H9 (cell line): ENCODE measurements around the gene GFRA1. TPM values are rescaled to one million over a fixed set of nuclear protein-coding genes. Genes with fewer than 3 reads are reported as not detected.

Experiments
- DNase-seq: peaks from one replicate; pipeline ENCODE4 v3.0.0-alpha.2; 2017
- H2AFZ ChIP-seq: one replicate; pipeline ENCODE4 v1.6.1; 2013; ENCODE audit warnings: mild to moderate bottlenecking, low read length, control low read depth, moderate library complexity
- H2AK5ac ChIP-seq: 2 replicates; pipeline ENCODE4 v1.6.1; 2013; ENCODE audit warnings: low read length, control low read depth, mixed read lengths; ENCODE audit not compliant: insufficient read length
- H2BK120ac ChIP-seq: one replicate; pipeline ENCODE4 v1.6.1; 2013; ENCODE audit warnings: low read depth, mild to moderate bottlenecking, low read length, control low read depth, inconsistent platforms; ENCODE audit not compliant: poor library complexity, severe bottlenecking
- H2BK12ac ChIP-seq: 2 replicates; pipeline ENCODE4 v1.6.1; 2013; ENCODE audit warnings: low read length, control low read depth, mixed read lengths, low read depth; ENCODE audit not compliant: insufficient read length
- H2BK15ac ChIP-seq: 2 replicates; pipeline ENCODE4 v1.6.1; 2013; ENCODE audit warnings: low read depth, low read length, control low read depth
- H2BK20ac ChIP-seq: one replicate; pipeline ENCODE4 v1.6.1; 2013; ENCODE audit warnings: low read depth, mild to moderate bottlenecking, low read length, control low read depth, inconsistent platforms; ENCODE audit not compliant: poor library complexity, severe bottlenecking
- H2BK5ac ChIP-seq: 2 replicates; pipeline ENCODE4 v1.6.1; 2013; ENCODE audit warnings: low read length, control low read depth, mixed read lengths; ENCODE audit not compliant: insufficient read length
- H3K14ac ChIP-seq: 2 replicates; pipeline ENCODE4 v1.6.1; 2013; ENCODE audit warnings: low read length, control low read depth; ENCODE audit not compliant: insufficient read depth
- H3K18ac ChIP-seq: 2 replicates; pipeline ENCODE4 v1.6.1; 2013; ENCODE audit warnings: low read depth, mild to moderate bottlenecking, mixed read lengths, low read length, control low read depth; ENCODE audit not compliant: insufficient read length
- H3K23ac ChIP-seq: 2 replicates; pipeline ENCODE4 v1.6.1; 2013; ENCODE audit warnings: low read length, control low read depth, mixed read lengths, low read depth; ENCODE audit not compliant: insufficient read length
- H3K23me2 ChIP-seq: 2 replicates; pipeline ENCODE4 v1.6.1; 2013; ENCODE audit warnings: low read depth, mild to moderate bottlenecking, mixed read lengths, low read length, control low read depth; ENCODE audit not compliant: insufficient read length, poor library complexity, severe bottlenecking
- H3K27ac ChIP-seq: 2 replicates; pipeline ENCODE4 v1.5.1; 2013; ENCODE audit warnings: low read length, control low read depth, mixed read lengths, low read depth; ENCODE audit not compliant: insufficient read length
- H3K27me3 ChIP-seq: 2 replicates; pipeline ENCODE4 v1.6.1; 2013; ENCODE audit warnings: low read length, control low read depth, inconsistent platforms; ENCODE audit not compliant: insufficient read depth
- H3K4ac ChIP-seq: 2 replicates; pipeline ENCODE4 v1.6.1; 2013; ENCODE audit warnings: low read depth, mild to moderate bottlenecking, control low read depth, inconsistent platforms, low read length, moderate library complexity
- H3K4me1 ChIP-seq: 2 replicates; pipeline ENCODE4 v1.6.1; 2013; ENCODE audit warnings: low read length, control low read depth, inconsistent platforms; ENCODE audit not compliant: insufficient read depth
- H3K4me2 ChIP-seq: 2 replicates; pipeline ENCODE4 v1.6.1; 2013; ENCODE audit warnings: low read length, control low read depth, mixed read lengths; ENCODE audit not compliant: insufficient read length, insufficient read depth
- H3K56ac ChIP-seq: 2 replicates; pipeline ENCODE4 v1.6.1; 2013; ENCODE audit warnings: low read depth, mild to moderate bottlenecking, mixed read lengths, low read length, control low read depth; ENCODE audit not compliant: insufficient read length
- H3K79me1 ChIP-seq: 2 replicates; pipeline ENCODE4 v1.6.1; 2013; ENCODE audit warnings: low read depth, mild to moderate bottlenecking, moderate library complexity, low read length, control low read depth, inconsistent platforms; ENCODE audit not compliant: insufficient read depth, poor library complexity, severe bottlenecking
- H3K79me2 ChIP-seq: 2 replicates; pipeline ENCODE4 v1.6.1; 2013; ENCODE audit warnings: low read length, control low read depth, inconsistent platforms; ENCODE audit not compliant: insufficient read depth
- H3K9ac ChIP-seq: 2 replicates; pipeline ENCODE4 v1.6.1; 2013; ENCODE audit warnings: low read length, control low read depth, mixed read lengths; ENCODE audit not compliant: insufficient read length; ENCODE audit errors: extremely low read depth
- H3K9me3 ChIP-seq: one replicate; pipeline ENCODE4 v1.6.1; 2013; ENCODE audit warnings: low read depth, low read length, inconsistent platforms; ENCODE audit not compliant: control insufficient read depth
- H3T11ph ChIP-seq: one replicate; pipeline ENCODE4 v1.6.1; 2013; ENCODE audit warnings: mild to moderate bottlenecking, low read length, control low read depth, inconsistent platforms
- H4K20me1 ChIP-seq: one replicate; pipeline ENCODE4 v1.6.1; 2013; ENCODE audit not compliant: control insufficient read depth, insufficient read length, insufficient read depth
- H4K5ac ChIP-seq: 2 replicates; pipeline ENCODE4 v1.6.1; 2013; ENCODE audit warnings: low read depth, mild to moderate bottlenecking, mixed read lengths, low read length, control low read depth; ENCODE audit not compliant: insufficient read length
- H4K8ac ChIP-seq: replicated peaks from 2 replicates; pipeline ENCODE4 v1.6.1; 2013; ENCODE audit warnings: low read length, control low read depth, mixed read lengths, low read depth; ENCODE audit not compliant: insufficient read length
- H4K91ac ChIP-seq: 2 replicates; pipeline ENCODE4 v1.6.1; 2013; ENCODE audit warnings: low read depth, mild to moderate bottlenecking, moderate library complexity, mixed read lengths, low read length, control low read depth; ENCODE audit not compliant: insufficient read length
- H3K27ac Mint-ChIP-seq, 3 experiments: 2 replicates in 2 of 3; 3 replicates in 1 of 3; pipeline ENCODE4 v1.8.0; 2020 to 2021; ENCODE audit warnings: mixed read lengths in 3 of 3, mild to moderate bottlenecking in 1 of 3, moderate library complexity in 1 of 3
- H3K27me3 Mint-ChIP-seq: 2 replicates; pipeline ENCODE4 v1.8.0; 2021; ENCODE audit warnings: low read depth, mild to moderate bottlenecking, moderate library complexity, mixed read lengths
- H3K36me3 Mint-ChIP-seq, 3 experiments: 2 replicates in 2 of 3; 3 replicates in 1 of 3; pipeline ENCODE4 v1.8.0; 2020 to 2021; ENCODE audit warnings: low read depth in 3 of 3, mixed read lengths in 3 of 3; ENCODE audit not compliant: insufficient read depth in 1 of 3
- H3K4me1 Mint-ChIP-seq, 2 experiments: 2 replicates each; pipeline ENCODE4 v1.8.0; 2020; ENCODE audit warnings: mixed read lengths in 2 of 2
- H3K4me3 Mint-ChIP-seq, 2 experiments: 2 replicates in 1 of 2; 3 replicates in 1 of 2; pipeline ENCODE4 v1.8.0; 2020 to 2021; ENCODE audit warnings: mild to moderate bottlenecking in 2 of 2, mixed read lengths in 2 of 2, moderate library complexity in 1 of 2
- H3K9me3 Mint-ChIP-seq, 2 experiments: 2 replicates in 1 of 2; 3 replicates in 1 of 2; pipeline ENCODE4 v1.8.0; 2020; ENCODE audit warnings: mild to moderate bottlenecking in 2 of 2, mixed read lengths in 2 of 2, moderate library complexity in 1 of 2
- WGBS: extraction: QIAGEN DNeasy Blood & Tissue Kit; methylation state at CpG from one replicate; pipeline ENCODE4 v1.1.7; 2013; ENCODE audit warnings: missing lambda C conversion rate, low lambda C conversion rate, mixed read lengths; ENCODE audit not compliant: insufficient read length; ENCODE audit errors: extremely low coverage; 5-methylcytosine and 5-hydroxymethylcytosine counted together
- total RNA-seq: library from RNA; stranded (reverse); gene quantifications from 2 replicates; pipeline ENCODE4 v1.2.1, GENCODE V29; 2021
- TF ChIP-seq, protein P1 (sequence below): fragments of 200-600 bp; sonication (generic); conservative IDR thresholded peaks from 3 replicates; pipeline ENCODE4 v1.8.0; 2021; ENCODE audit warnings: antibody characterized with exemption, mild to moderate bottlenecking

The GFRA1 gene
- total RNA-seq, 1 experiment from 2014 or later = 0.24 TPM

- H3K4me3 Mint-ChIP-seq = no peak overlapping the region
- H3K4me1 ChIP-seq = no peaks in the 10 kb centered on the region
- H2BK5ac ChIP-seq = no peak overlapping the region
- no peak overlapping the region for H3K56ac ChIP-seq
- H3K23me2 ChIP-seq = no peaks in the 10 kb centered on the region
- H2BK120ac ChIP-seq = no peak overlapping the region
- H3K27me3 Mint-ChIP-seq = peaks cover 6% of the 10 kb centered on the region
- H4K20me1 ChIP-seq = no peaks in the 10 kb centered on the region
- H4K91ac ChIP-seq = no peak overlapping the region
- H3K4ac ChIP-seq = no peak overlapping the region
- peaks cover 0 to 3% of the 10 kb centered on the region in 2 experiments; a peak in 2 of 5 replicates for H3K9me3 Mint-ChIP-seq
- TF ChIP-seq, protein P1, sequence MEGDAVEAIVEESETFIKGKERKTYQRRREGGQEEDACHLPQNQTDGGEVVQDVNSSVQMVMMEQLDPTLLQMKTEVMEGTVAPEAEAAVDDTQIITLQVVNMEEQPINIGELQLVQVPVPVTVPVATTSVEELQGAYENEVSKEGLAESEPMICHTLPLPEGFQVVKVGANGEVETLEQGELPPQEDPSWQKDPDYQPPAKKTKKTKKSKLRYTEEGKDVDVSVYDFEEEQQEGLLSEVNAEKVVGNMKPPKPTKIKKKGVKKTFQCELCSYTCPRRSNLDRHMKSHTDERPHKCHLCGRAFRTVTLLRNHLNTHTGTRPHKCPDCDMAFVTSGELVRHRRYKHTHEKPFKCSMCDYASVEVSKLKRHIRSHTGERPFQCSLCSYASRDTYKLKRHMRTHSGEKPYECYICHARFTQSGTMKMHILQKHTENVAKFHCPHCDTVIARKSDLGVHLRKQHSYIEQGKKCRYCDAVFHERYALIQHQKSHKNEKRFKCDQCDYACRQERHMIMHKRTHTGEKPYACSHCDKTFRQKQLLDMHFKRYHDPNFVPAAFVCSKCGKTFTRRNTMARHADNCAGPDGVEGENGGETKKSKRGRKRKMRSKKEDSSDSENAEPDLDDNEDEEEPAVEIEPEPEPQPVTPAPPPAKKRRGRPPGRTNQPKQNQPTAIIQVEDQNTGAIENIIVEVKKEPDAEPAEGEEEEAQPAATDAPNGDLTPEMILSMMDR = no peak
- H2BK15ac ChIP-seq = no peak overlapping the region
- no peaks in the 10 kb centered on the region for H3K36me3 Mint-ChIP-seq
- no peak overlapping the region for H2BK20ac ChIP-seq
- H3K9ac ChIP-seq = no peak overlapping the region
- no peaks in the 10 kb centered on the region for H3K79me1 ChIP-seq
- H3K9me3 ChIP-seq = no peaks in the 10 kb centered on the region
- H3K4me1 Mint-ChIP-seq = peaks cover 12 to 13% of the 10 kb centered on the region in 2 experiments
- no peaks in the 10 kb centered on the region for H3K27me3 ChIP-seq
- no peak overlapping the region for H4K5ac ChIP-seq
- no peak overlapping the region for H3K14ac ChIP-seq
- no peaks in the 10 kb centered on the region for H3K79me2 ChIP-seq
- H2AK5ac ChIP-seq = no peak overlapping the region
- no peak overlapping the region for H2BK12ac ChIP-seq
- H3K18ac ChIP-seq = no peak overlapping the region
- no peak overlapping the region for H3K4me2 ChIP-seq
- H3K27ac Mint-ChIP-seq = no peak overlapping the region
- H4K8ac ChIP-seq = no peak overlapping the region
- no peak for DNase-seq
- H3T11ph ChIP-seq = no peak overlapping the region
- H3K27ac ChIP-seq = no peak overlapping the region
- no CpG with 5 or more reads among the region's 5 CpGs for WGBS
- no peak overlapping the region for H2AFZ ChIP-seq
- H3K23ac ChIP-seq = no peak overlapping the region
These were observed 171.2 kb downstream of the GFRA1 start for GRCh38 chr10:116101616-116102315.
